H1 (cell line): ENCODE measurements around the gene INPP5A. TPM values are rescaled to one million over a fixed set of nuclear protein-coding genes. Genes with fewer than 3 reads are reported as not detected.
A peak's percentile ranks its signal among the peaks of the same experiment; 100 is the strongest.

ENCODE experiments used
- CTCF ChIA-PET: fragments of 300-600 bp; sonication (Branson Sonifier 250); formaldehyde crosslinking; loops from one replicate; lab custom pipeline; 2021; ENCODE audit not compliant: partially characterized antibody; lab: Charles Lee
- POLR2A ChIA-PET: fragments of 300-600 bp; sonication (Branson Sonifier 250); formaldehyde crosslinking; loops from one replicate; lab custom pipeline; 2021; ENCODE audit warnings: inconsistent platforms; ENCODE audit not compliant: partially characterized antibody; lab: Charles Lee
- DNase-seq, 2 experiments: peaks; one replicate each; pipeline versions ENCODE4 v3.0.0 to v3.0.0-alpha.2; 2010 to 2022; ENCODE audit warnings: low spot score in 2 of 2, low read depth in 1 of 2, mixed read lengths in 1 of 2
- FAIRE-seq: peaks from 2 replicates; lab custom pipeline; 2011; peaks lifted over from hg19 to GRCh38; lab: Jason Lieb, UNC
- H2AFZ ChIP-seq: 2 replicates; pipeline ENCODE4 v1.8.1; 2012; ENCODE audit warnings: low read length, inconsistent platforms
- H2AK5ac ChIP-seq: 2 replicates; pipeline ENCODE4 v1.6.1; 2013; ENCODE audit warnings: low read depth, low read length
- H2BK120ac ChIP-seq: replicated peaks from 2 replicates; pipeline ENCODE3; 2013; ENCODE audit warnings: low read depth, low read length, inconsistent platforms
- H2BK12ac ChIP-seq: 2 replicates; pipeline ENCODE4 v1.6.1; 2013; ENCODE audit warnings: low read depth, low read length
- H2BK15ac ChIP-seq: 2 replicates; pipeline ENCODE4 v1.6.1; 2013; ENCODE audit warnings: low read length
- H2BK20ac ChIP-seq: 2 replicates; pipeline ENCODE4 v1.6.1; 2013; ENCODE audit warnings: low read length
- H2BK5ac ChIP-seq: 2 replicates; pipeline ENCODE4 v1.6.1; 2013; ENCODE audit warnings: low read depth, low read length
- H3K14ac ChIP-seq: 2 replicates; pipeline ENCODE4 v1.6.1; 2013; ENCODE audit warnings: inconsistent platforms; ENCODE audit not compliant: insufficient read length
- H3K18ac ChIP-seq: 2 replicates; pipeline ENCODE4 v1.6.1; 2013; ENCODE audit warnings: low read length; ENCODE audit errors: extremely low read depth
- H3K23ac ChIP-seq: 2 replicates; pipeline ENCODE4 v1.6.1; 2013; ENCODE audit warnings: inconsistent platforms; ENCODE audit not compliant: insufficient read length
- H3K23me2 ChIP-seq: 2 replicates; pipeline ENCODE4 v1.6.1; 2013; ENCODE audit warnings: low read depth, low read length
- H3K27ac ChIP-seq: 2 replicates; pipeline ENCODE4 v1.6.1; 2011; ENCODE audit warnings: low read depth, low read length, inconsistent platforms
- H3K27me3 ChIP-seq, 4 experiments: replicated peaks in 1 of 4; 1 replicate in 1 of 4; 2 replicates in 3 of 4; pipeline versions ENCODE4 v1.6.1 to v1.8.1; 2011 to 2013; ENCODE audit warnings: low read length in 3 of 4, mild to moderate bottlenecking in 3 of 4, inconsistent platforms in 2 of 4, mixed read lengths in 2 of 4, moderate library complexity in 1 of 4; ENCODE audit not compliant: control insufficient read depth in 3 of 4, insufficient read depth in 3 of 4; ENCODE audit errors: extremely low read depth in 1 of 4
- H3K36me3 ChIP-seq, 4 experiments: 2 replicates each; pipeline versions ENCODE4 v1.6.1 to v1.8.1; 2011 to 2013; ENCODE audit warnings: mild to moderate bottlenecking in 4 of 4, low read length in 3 of 4, moderate library complexity in 2 of 4, control low read depth in 1 of 4, inconsistent platforms in 1 of 4; ENCODE audit not compliant: insufficient read depth in 4 of 4, control insufficient read depth in 2 of 4
- H3K4ac ChIP-seq: replicated peaks from 2 replicates; pipeline ENCODE3; 2013; ENCODE audit warnings: low read length, low read depth, mixed read lengths, inconsistent platforms; ENCODE audit not compliant: insufficient read length
- H3K4me1 ChIP-seq, 4 experiments: replicated peaks in 1 of 4; 1 replicate in 1 of 4; 2 replicates in 3 of 4; pipeline versions ENCODE4 v1.6.1 to v1.8.1; 2011 to 2013; ENCODE audit warnings: low read length in 3 of 4, inconsistent platforms in 2 of 4, mixed read lengths in 1 of 4; ENCODE audit not compliant: insufficient read depth in 4 of 4, control insufficient read depth in 3 of 4
- H3K4me2 ChIP-seq, 2 experiments: 2 replicates each; pipeline versions ENCODE4 v1.6.1 to v1.8.1; 2011 to 2013; ENCODE audit warnings: low read depth in 2 of 2, low read length in 2 of 2, control low read depth in 1 of 2, inconsistent platforms in 1 of 2, mild to moderate bottlenecking in 1 of 2; ENCODE audit not compliant: insufficient read depth in 1 of 2
- H3K4me3 ChIP-seq, 4 experiments: fragments of 200-600, 300-600 bp in 1 of 4; sonication (generic), shearing (Covaris generic), sonication (Bioruptor Twin) in 1 of 4; 2 replicates each; pipeline versions ENCODE4 v1.5.1 to v1.8.1; 2011 to 2016; ENCODE audit warnings: low read length in 4 of 4, low read depth in 3 of 4, control low read depth in 2 of 4, inconsistent platforms in 2 of 4, mild to moderate bottlenecking in 2 of 4, mixed read lengths in 1 of 4, moderate library complexity in 1 of 4; ENCODE audit not compliant: insufficient read depth in 2 of 4; ENCODE audit errors: extremely low read depth in 1 of 4
- H3K56ac ChIP-seq: replicated peaks from 2 replicates; pipeline ENCODE3; 2013; ENCODE audit warnings: low read depth, mild to moderate bottlenecking, mixed read lengths, low read length, inconsistent platforms; ENCODE audit not compliant: insufficient read length
- H3K79me1 ChIP-seq: 2 replicates; pipeline ENCODE4 v1.6.1; 2013; ENCODE audit warnings: low read depth, low read length, control low read depth
- H3K79me2 ChIP-seq, 2 experiments: 2 replicates each; pipeline versions ENCODE4 v1.6.1 to v1.8.1; 2012 to 2013; ENCODE audit warnings: low read length in 2 of 2, mild to moderate bottlenecking in 2 of 2, inconsistent platforms in 1 of 2; ENCODE audit not compliant: insufficient read depth in 2 of 2, control insufficient read depth in 1 of 2
- H3K9ac ChIP-seq, 4 experiments: replicated peaks in 1 of 4; 1 replicate in 1 of 4; 2 replicates in 3 of 4; pipeline versions ENCODE4 v1.6.1 to v1.8.1; 2011 to 2013; ENCODE audit warnings: low read depth in 3 of 4, low read length in 3 of 4, control low read depth in 2 of 4, mild to moderate bottlenecking in 2 of 4, moderate library complexity in 2 of 4, inconsistent platforms in 1 of 4; ENCODE audit errors: extremely low read depth in 1 of 4
- H3K9me3 ChIP-seq, 2 experiments: 2 replicates each; pipeline versions ENCODE4 v1.6.1 to v1.8.1; 2012 to 2013; ENCODE audit warnings: mild to moderate bottlenecking in 2 of 2, moderate library complexity in 2 of 2, control low read depth in 1 of 2, inconsistent platforms in 1 of 2, low read depth in 1 of 2, low read length in 1 of 2, mixed read lengths in 1 of 2; ENCODE audit not compliant: insufficient read depth in 2 of 2
- H4K20me1 ChIP-seq, 2 experiments: replicated peaks in 1 of 2; 2 replicates each; pipeline versions ENCODE3 to v1.8.1; 2011 to 2013; ENCODE audit warnings: inconsistent platforms in 2 of 2, low read length in 2 of 2, mild to moderate bottlenecking in 1 of 2; ENCODE audit not compliant: insufficient read depth in 2 of 2, control insufficient read depth in 1 of 2
- H4K5ac ChIP-seq: 2 replicates; pipeline ENCODE4 v1.6.1; 2013; ENCODE audit warnings: low read length, low read depth, mixed read lengths, inconsistent platforms; ENCODE audit not compliant: insufficient read length
- H4K8ac ChIP-seq: 2 replicates; pipeline ENCODE4 v1.8.0; 2013; ENCODE audit warnings: mild to moderate bottlenecking, moderate library complexity, low read length, inconsistent platforms; ENCODE audit not compliant: insufficient read depth; ENCODE audit errors: extremely low read depth
- H4K91ac ChIP-seq: replicated peaks from 2 replicates; pipeline ENCODE3; 2013; ENCODE audit warnings: low read length, mixed read lengths, inconsistent platforms; ENCODE audit not compliant: insufficient read length
- EP300 ChIP-seq, 2 experiments: IDR thresholded peaks; 1 replicate in 1 of 2; 2 replicates in 1 of 2; pipeline ENCODE4 v1.6.1; 2011 to 2012; ENCODE audit warnings: low read depth in 2 of 2, low read length in 2 of 2, mild to moderate bottlenecking in 2 of 2, borderline replicate concordance in 1 of 2, inconsistent platforms in 1 of 2, moderate library complexity in 1 of 2
- HDAC6 ChIP-seq: IDR thresholded peaks from one replicate; pipeline ENCODE4 v1.7.1; 2012; ENCODE audit warnings: low read depth, mild to moderate bottlenecking, inconsistent platforms, low read length, moderate library complexity
- KDM1A ChIP-seq: fragments of 200-600, 300-600 bp; sonication (generic); IDR thresholded peaks from 2 replicates; pipeline ENCODE4 v1.7.1; 2016; ENCODE audit warnings: mild to moderate bottlenecking, low read length, borderline replicate concordance
- KDM4A ChIP-seq: IDR thresholded peaks from one replicate; pipeline ENCODE4 v1.7.1; 2012; ENCODE audit warnings: low read depth, mild to moderate bottlenecking, moderate library complexity, low read length, inconsistent platforms; ENCODE audit not compliant: severe bottlenecking
- MAFK ChIP-seq: IDR thresholded peaks from 2 replicates; pipeline ENCODE4 v1.6.1; 2012; ENCODE audit warnings: low read depth, mild to moderate bottlenecking, improper control_type of control experiment, low read length
- RBBP5 ChIP-seq: IDR thresholded peaks from 2 replicates; pipeline ENCODE4 v1.7.1; 2012; ENCODE audit warnings: low read depth, mild to moderate bottlenecking, inconsistent platforms, low read length, moderate library complexity, borderline replicate concordance
- RXRA ChIP-seq: IDR thresholded peaks from 2 replicates; pipeline ENCODE4 v1.6.1; 2011; ENCODE audit warnings: low read depth, mild to moderate bottlenecking, low read length, moderate library complexity; ENCODE audit not compliant: insufficient read depth
- SP2 ChIP-seq: IDR thresholded peaks from 2 replicates; pipeline ENCODE4 v1.6.1; 2012; ENCODE audit warnings: mild to moderate bottlenecking, low read length, inconsistent platforms
- TBP ChIP-seq: IDR thresholded peaks from 2 replicates; pipeline ENCODE4 v1.6.1; 2011; ENCODE audit warnings: low read depth, low read length, improper control_type of control experiment
- ZNF274 ChIP-seq: IDR thresholded peaks from 2 replicates; pipeline ENCODE4 v1.7.0; 2012; ENCODE audit warnings: low read length, borderline replicate concordance; ENCODE audit errors: extremely low read depth
- WGBS, 2 experiments: shearing (Covaris generic) in 1 of 2; methylation state at CpG; one replicate each; pipeline versions ENCODE4 v1.1.6 to v1.1.7; 2013 to 2015; ENCODE audit warnings: low lambda C conversion rate in 2 of 2, mixed read lengths in 2 of 2, inconsistent platforms in 1 of 2, low coverage in 1 of 2, missing lambda C conversion rate in 1 of 2; ENCODE audit not compliant: insufficient replicate concordance in 2 of 2, insufficient coverage in 1 of 2, insufficient read length in 1 of 2; ENCODE audit errors: extremely low coverage in 1 of 2, missing lambda C conversion rate in 1 of 2; 5-methylcytosine and 5-hydroxymethylcytosine counted together
- polyA plus RNA-seq, 7 experiments: library from polyadenylated mRNA; depleted of rRNA in 3 of 7; stranded (reverse) in 5 of 7; unstranded in 2 of 7; fragments of >200 nt in 5 of 7; fragments of 200-250 nt in 2 of 7; gene quantifications; 1 replicate in 5 of 7; 2 replicates in 1 of 7; 4 replicates in 1 of 7; pipeline versions ENCODE4 v1.2.1 to v1.2.3, GENCODE V29; 2011 to 2013; ENCODE audit warnings: missing spikeins in 2 of 7, mixed read lengths in 2 of 7
- total RNA-seq: library from RNA; stranded (reverse); fragmentation: NEBNext Ultra II Directional; extraction: Animal tissue kit (Norgen Biotek cat#: 25700); gene quantifications from 2 replicates; pipeline ENCODE4 v1.2.1, GENCODE V29; 2021

Gene INPP5A
- total and polyA plus RNA-seq, 2 of the 8 experiments (the other 6 are each of a cell fraction or from before 2014, with no cell fraction given): 19.7 to 27.5 TPM

DNA sequence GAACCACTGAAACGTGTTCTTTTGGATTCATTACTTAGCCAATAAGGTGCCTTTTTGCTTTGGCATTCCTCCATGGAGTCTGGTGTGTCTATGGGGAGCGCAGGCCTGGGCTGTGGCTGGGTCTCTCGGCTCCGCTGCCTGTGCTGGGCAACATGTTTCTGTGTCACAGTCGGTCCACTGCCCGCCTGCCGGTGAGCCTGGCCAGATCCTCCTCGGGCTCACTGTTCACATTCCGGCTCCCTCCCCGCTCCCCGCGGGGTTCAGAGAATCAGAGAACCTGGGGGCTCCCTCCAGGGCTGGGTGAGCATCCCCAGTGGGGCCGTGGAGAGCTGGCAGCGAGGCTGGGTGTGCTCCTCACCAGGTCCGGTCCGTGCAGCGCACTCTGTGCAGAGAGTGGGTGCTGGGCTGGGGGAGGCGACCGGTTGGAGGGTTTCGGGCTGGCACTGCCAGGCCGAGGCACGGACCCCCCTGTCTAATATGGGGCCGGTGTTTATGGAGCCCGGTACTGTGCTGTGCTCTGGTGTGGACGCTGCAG is 70.4 kb downstream of the INPP5A start:
- H2BK120ac ChIP-seq: no peak overlapping the region
- no peak overlapping the region for H2BK15ac ChIP-seq
- POLR2A ChIA-PET: no interaction called here
- no peak overlapping the region for H3K4me2 ChIP-seq
- no peaks in the 10 kb centered on the region for H3K4me1 ChIP-seq
- peak overlapping the region; percentile 25 for H4K8ac ChIP-seq
- H3K27ac ChIP-seq: no peak overlapping the region
- no peak overlapping the region for H3K18ac ChIP-seq
- no peak overlapping the region for H2BK12ac ChIP-seq
- no peak overlapping the region for H3K4ac ChIP-seq
- TF ChIP-seq RBBP5 (no peak), SP2 (no peak), KDM4A (no peak), RXRA (no peak), ZNF274 (no peak), HDAC6 (no peak), MAFK (no peak), TBP (no peak), KDM1A (no peak), EP300 (IDR thresholded peaks at IDR 0.05; ENCODE audit: borderline replicate concordance in 1 of 2, low read depth in 2 of 2, low read length in 2 of 2) (no peak)
- no peak overlapping the region for H4K5ac ChIP-seq
- H2AFZ ChIP-seq: no peak overlapping the region
- no peak overlapping the region for H3K4me3 ChIP-seq
- no peak overlapping the region for H2AK5ac ChIP-seq
- no peaks in the 10 kb centered on the region for H3K79me1 ChIP-seq
- no peak overlapping the region; the same call in 1 of the 2 replicates for H2BK5ac ChIP-seq
- H4K91ac ChIP-seq: no peak overlapping the region
- H3K9ac ChIP-seq: no peak overlapping the region
- H4K20me1 ChIP-seq: peaks cover 1 to 11% of the 10 kb centered on the region in 2 experiments
- no peak overlapping the region for H3K56ac ChIP-seq
- no peak overlapping the region for H2BK20ac ChIP-seq
- no peak overlapping the region for H3K14ac ChIP-seq
- peaks cover 3 to 8% of the 10 kb centered on the region in 2 experiments; a peak in 3 of 4 replicates for H3K9me3 ChIP-seq
- 90% methylated on average over 18 of the region's 25 CpGs; no CpG with 5 or more reads in 1 of the 2 experiments for WGBS, 2 experiments
- no peaks in the 10 kb centered on the region for H3K23me2 ChIP-seq
- no peak overlapping the region for H3K23ac ChIP-seq
- H3K27me3 ChIP-seq: no peaks in the 10 kb centered on the region; a peak in 1 of 7 replicates
- CTCF ChIA-PET: interaction anchor here (0.9 to 1.8 kb wide), 2 partner anchors 9 to 16 kb away, joined by 3 to 5 read pairs; no protein-coding TSS in a partner anchor
- FAIRE-seq: no peak
- no peaks in the 10 kb centered on the region for H3K79me2 ChIP-seq
- no peak for DNase-seq
- no peaks in the 10 kb centered on the region for H3K36me3 ChIP-seq
